OCI-LY7 (cell line): ENCODE data around the gene BRINP2.

Source experiments
- CTCF ChIP-seq: fragments of 200-600 bp; sonication (generic); conservative IDR thresholded peaks from 2 replicates; pipeline ENCODE4 v1.5.1; 2014; ENCODE audit warnings: mild to moderate bottlenecking, antibody characterized with exemption, low read length, moderate library complexity, mixed read lengths
- EZH2phosphoT487 ChIP-seq: fragments of 200-600 bp; sonication (generic); IDR thresholded peaks from 2 replicates; pipeline ENCODE4 v1.6.1; 2018; ENCODE audit warnings: low read depth, borderline replicate concordance, mild to moderate bottlenecking, mixed run types, antibody characterized with exemption, low read length, moderate library complexity, mixed read lengths

DNA sequence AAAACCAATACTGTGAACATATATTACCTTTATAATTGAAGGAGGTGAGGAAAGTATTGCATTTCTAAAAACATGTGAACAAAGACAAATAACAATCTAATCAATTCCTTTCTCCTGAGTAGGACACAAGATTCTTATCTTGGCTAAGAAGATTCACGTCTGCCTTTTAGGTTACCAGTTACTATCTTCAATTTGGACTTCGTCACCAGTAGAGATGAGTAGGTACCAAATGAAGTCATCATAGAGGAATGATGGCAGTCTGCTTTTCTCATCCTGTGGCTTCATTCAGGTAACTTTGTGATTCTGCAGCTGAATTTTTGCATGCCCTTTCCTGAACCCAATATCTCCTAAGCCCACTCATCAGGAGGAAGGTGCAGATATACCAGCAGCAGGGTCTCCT is 38.6 kb upstream of the BRINP2 start:
- TF ChIP-seq CTCF (no peak), EZH2phosphoT487 (no peak)
